ENCODE results near the gene FUT2.

GRCh38 chr19:48665786-48666185 lies 30.0 kb upstream of the FUT2 start:
- TF ChIP-seq TAF1 (IDR thresholded peaks at IDR 0.05; ENCODE audit: low read depth), result no peak
- no peak for TF ChIP-seq EGR1 (IDR thresholded peaks at IDR 0.05)
- TF ChIP-seq EP300 (IDR thresholded peaks at IDR 0.05; ENCODE audit: borderline replicate concordance), result no peak
- TF ChIP-seq YY1 (IDR thresholded peaks at IDR 0.05; ENCODE audit: low read depth), result no peak
- no peak for TF ChIP-seq TEAD4 (IDR thresholded peaks at IDR 0.05)
- no peak for TF ChIP-seq CEBPB (IDR thresholded peaks at IDR 0.05)
- TF ChIP-seq RAD21 (IDR thresholded peaks at IDR 0.05; ENCODE audit: low read depth), result no peak
- no peak for TF ChIP-seq MAX (IDR thresholded peaks at IDR 0.05)
- no peak for TF ChIP-seq REST (IDR thresholded peaks at IDR 0.05; ENCODE audit: low read depth)
- TF ChIP-seq FOXM1 (IDR thresholded peaks at IDR 0.05; ENCODE audit: borderline replicate concordance, low read depth), result no peak
- TF ChIP-seq CREB1 (IDR thresholded peaks at IDR 0.05; ENCODE audit: low read depth), result no peak
- no peak for TF ChIP-seq USF1 (IDR thresholded peaks at IDR 0.05)
